HepG2 (cell line): ENCODE data around the gene CD99L2. TPM values are rescaled to one million over a fixed set of nuclear protein-coding genes. Genes with fewer than 3 reads are reported as not detected.

ENCODE experiments used
- ATAC-seq: fragments of 200-7000 bp; cut with Tn5 transposase; 3 replicates; pipeline ENCODE4 v1.9.1; 2020; ENCODE audit warnings: mild to moderate bottlenecking, moderate library complexity
- BruUV-seq: library from RNA; stranded (reverse); fragments of 400-500 nt; replicated peaks from 2 replicates; lab custom pipeline; 2021; lab: Mats Ljungman, UMichigan
- CTCF ChIA-PET: fragments of 300-600 bp; formaldehyde crosslinking; extraction: SDS; loops from one replicate; lab custom pipeline; 2021; ENCODE audit warnings: low total read pairs, inconsistent platforms, low intra/inter-chr PET ratio; lab: Yijun Ruan, JAX
- POLR2A ChIA-PET: fragments of 350-600 bp; sonication (Branson Sonifier 250); formaldehyde crosslinking; loops from one replicate; lab custom pipeline; 2020; ENCODE audit warnings: antibody characterized with exemption, inconsistent platforms; lab: Yijun Ruan, JAX
- DNase-seq: peaks from one replicate; pipeline ENCODE4 v3.0.0-alpha.2; 2015; ENCODE audit warnings: low spot score
- FAIRE-seq: peaks from 3 replicates; lab custom pipeline; 2011; peaks lifted over from hg19 to GRCh38; lab: Jason Lieb, UNC
- H2AFZ ChIP-seq: one replicate; pipeline ENCODE4 v1.6.1; 2011; ENCODE audit warnings: low read length, inconsistent platforms
- H3K27ac ChIP-seq: fragments of 300-600 bp; 3 replicates; pipeline ENCODE4 v1.8.0; 2011; ENCODE audit warnings: mixed run types, mild to moderate bottlenecking, mixed read lengths, low read length, inconsistent platforms; ENCODE audit not compliant: insufficient read depth; ENCODE audit errors: extremely low read length
- H3K27me3 ChIP-seq, 2 experiments: fragments of 200-600 bp in 1 of 2; 2 replicates in 1 of 2; 3 replicates in 1 of 2; pipeline versions ENCODE4 v1.6.0 to v1.8.0; 2011; ENCODE audit warnings: low read length in 2 of 2, mild to moderate bottlenecking in 2 of 2, moderate library complexity in 2 of 2, inconsistent platforms in 1 of 2; ENCODE audit not compliant: insufficient read depth in 2 of 2, control insufficient read depth in 1 of 2
- H3K36me3 ChIP-seq, 2 experiments: fragments of 200-600 bp in 1 of 2; replicated peaks in 1 of 2; 2 replicates in 1 of 2; 3 replicates in 1 of 2; pipeline versions ENCODE4 v1.5.1 to v1.8.0; 2011; ENCODE audit warnings: low read length in 2 of 2, inconsistent platforms in 1 of 2; ENCODE audit not compliant: insufficient read depth in 2 of 2, control insufficient read depth in 1 of 2
- H3K4me1 ChIP-seq: 2 replicates; pipeline ENCODE4 v1.5.1; 2012; ENCODE audit warnings: low read length, inconsistent platforms; ENCODE audit not compliant: insufficient read depth
- H3K4me2 ChIP-seq: 2 replicates; pipeline ENCODE4 v1.6.0; 2011; ENCODE audit warnings: low read depth, low read length, inconsistent platforms
- H3K4me3 ChIP-seq, 3 experiments: fragments of 200-600 bp in 1 of 3; sonication (generic), shearing (Covaris generic) in 1 of 3; replicated peaks in 1 of 3; 2 replicates each; pipeline ENCODE4 v1.5.1; 2011 to 2016; ENCODE audit warnings: low read length in 3 of 3, inconsistent platforms in 2 of 3, low read depth in 2 of 3, mild to moderate bottlenecking in 2 of 3, control low read depth in 1 of 3, mixed read lengths in 1 of 3; ENCODE audit not compliant: insufficient read depth in 1 of 3
- H3K79me2 ChIP-seq: one replicate; pipeline ENCODE4 v1.6.1; 2011; ENCODE audit warnings: low read length, inconsistent platforms; ENCODE audit not compliant: insufficient read depth
- H3K9ac ChIP-seq: 2 replicates; pipeline ENCODE4 v1.6.0; 2011; ENCODE audit warnings: mild to moderate bottlenecking, low read depth, low read length, inconsistent platforms; ENCODE audit not compliant: insufficient read depth
- H3K9me3 ChIP-seq: 2 replicates; pipeline ENCODE4 v1.5.1; 2012; ENCODE audit warnings: mild to moderate bottlenecking, low read length
- H4K20me1 ChIP-seq: 2 replicates; pipeline ENCODE4 v1.6.0; 2011; ENCODE audit warnings: inconsistent platforms, mild to moderate bottlenecking, low read length, moderate library complexity; ENCODE audit not compliant: insufficient read depth
- ARHGAP35 ChIP-seq: sonication (generic); formaldehyde crosslinking; IDR thresholded peaks from 2 replicates; pipeline ENCODE4 v1.9.0; 2022; ENCODE audit warnings: mild to moderate bottlenecking, inconsistent platforms, moderate library complexity, missing genetic modification reagents, borderline replicate concordance
- ARNTL ChIP-seq: sonication (generic); formaldehyde crosslinking; IDR thresholded peaks from 2 replicates; pipeline ENCODE4 v1.4.0; 2020; ENCODE audit warnings: mild to moderate bottlenecking, missing genetic modification reagents
- CBX2 ChIP-seq, 2 experiments: fragments of 200-600 bp in 1 of 2; sonication (generic); formaldehyde crosslinking in 1 of 2; IDR thresholded peaks; 2 replicates each; pipeline versions ENCODE4 v1.7.0 to v1.8.1; 2018 to 2022; ENCODE audit warnings: low read depth in 2 of 2, low read length in 1 of 2, mild to moderate bottlenecking in 1 of 2, missing genetic modification reagents in 1 of 2
- HMG20B ChIP-seq: conservative IDR thresholded peaks from 2 replicates; pipeline ENCODE4 v1.6.1; 2016; ENCODE audit warnings: missing genetic modification reagents, missing compliant biosample characterization
- HNRNPL ChIP-seq: fragments of 200-400 bp; formaldehyde crosslinking; IDR thresholded peaks from 2 replicates; pipeline ENCODE4 v1.6.1; 2017; ENCODE audit warnings: mild to moderate bottlenecking, low read depth, low read length
- MAFK ChIP-seq, 2 experiments: IDR thresholded peaks in 1 of 2; conservative IDR thresholded peaks in 1 of 2; 2 replicates each; pipeline ENCODE4 v1.6.1; 2011; ENCODE audit warnings: improper control_type of control experiment in 2 of 2, low read length in 2 of 2
- PAF1 ChIP-seq: IDR thresholded peaks from 2 replicates; pipeline ENCODE4 v1.6.1; 2016; ENCODE audit warnings: missing genetic modification reagents, missing compliant biosample characterization
- RELA ChIP-seq: sonication (generic); formaldehyde crosslinking; IDR thresholded peaks from 2 replicates; pipeline ENCODE4 v1.4.0; 2020; ENCODE audit warnings: missing genetic modification reagents
- SIX4 ChIP-seq: sonication (generic); formaldehyde crosslinking; IDR thresholded peaks from 2 replicates; pipeline ENCODE4 v1.4.0; 2020; ENCODE audit warnings: missing genetic modification reagents
- SNRNP70 ChIP-seq: fragments of 200-400 bp; formaldehyde crosslinking; IDR thresholded peaks from 2 replicates; pipeline ENCODE4 v1.6.1; 2017; ENCODE audit warnings: mild to moderate bottlenecking, low read depth, low read length, moderate library complexity
- TEAD3 ChIP-seq: optimal IDR thresholded peaks from 2 replicates; pipeline ENCODE3; 2016; ENCODE audit warnings: borderline replicate concordance
- ZBTB37 ChIP-seq: sonication (generic); formaldehyde crosslinking; IDR thresholded peaks from 2 replicates; pipeline ENCODE4 v1.4.0; 2020; ENCODE audit warnings: mild to moderate bottlenecking, missing genetic modification reagents
- ZFAT ChIP-seq: sonication (generic); formaldehyde crosslinking; conservative IDR thresholded peaks from 2 replicates; pipeline ENCODE4 v1.8.1; 2023; ENCODE audit warnings: missing genetic modification reagents, inconsistent platforms
- ZNF24 ChIP-seq: fragments of 450-650 bp; IDR thresholded peaks from 2 replicates; pipeline ENCODE4 v1.6.1; 2017; ENCODE audit warnings: antibody characterized with exemption, mild to moderate bottlenecking
- ZNF34 ChIP-seq: sonication (generic); formaldehyde crosslinking; IDR thresholded peaks from 2 replicates; pipeline ENCODE4 v1.4.0; 2020; ENCODE audit warnings: mild to moderate bottlenecking, missing genetic modification reagents, borderline replicate concordance
- ZNF724P ChIP-seq: sonication (generic); formaldehyde crosslinking; IDR thresholded peaks from 2 replicates; pipeline ENCODE4 v1.8.0; 2022; ENCODE audit warnings: missing genetic modification reagents, borderline replicate concordance
- ZNF773 ChIP-seq: sonication (generic); formaldehyde crosslinking; IDR thresholded peaks from 2 replicates; pipeline ENCODE4 v1.4.0; 2020; ENCODE audit warnings: missing genetic modification reagents, borderline replicate concordance
- WGBS: methylation state at CpG from one replicate; pipeline ENCODE4 v1.1.6; 2017; ENCODE audit warnings: low lambda C conversion rate; 5-methylcytosine and 5-hydroxymethylcytosine counted together
- in situ Hi-C: cut with HindIII; loops from 2 replicates; pipeline ENCODE4 v1.10.0; 2017; ENCODE audit warnings: low pct_unique_long_range_greater_than_20kb; ENCODE audit not compliant: extremely low pct_ligation_motif_present
- intact Hi-C: fragments of 100-400 bp; cut with micrococcal nuclease; formaldehyde crosslinking; loops from one replicate; pipeline ENCODE4 v1.10.0; 2022; ENCODE audit not compliant: unreplicated experiment
- polyA plus RNA-seq, 8 experiments: library from polyadenylated mRNA; depleted of rRNA in 3 of 8; stranded (reverse) in 7 of 8; unstranded in 1 of 8; fragments of >200 nt; fragmentation: Illumina TruSeq in 4 of 8; extraction: Trizol in 4 of 8; gene quantifications; 2 replicates each; pipeline versions ENCODE4 v1.2.1 to v1.2.3, GENCODE V29; 2011 to 2016; ENCODE audit warnings: low read depth in 4 of 8, missing spikeins in 1 of 8, mixed read lengths in 1 of 8; ENCODE audit not compliant: insufficient read depth in 1 of 8
- total RNA-seq, 5 experiments: library from RNA; depleted of rRNA; stranded (reverse); fragments of >200 nt; fragmentation: Illumina TruSeq; extraction: Trizol; gene quantifications; 2 replicates each; pipeline ENCODE4 v1.2.3, GENCODE V29; 2016; ENCODE audit warnings: low read depth in 1 of 5
- TF ChIP-seq, protein P1 (sequence below): sonication (generic); formaldehyde crosslinking; IDR thresholded peaks from 2 replicates; pipeline ENCODE4 v1.5.0; 2020; ENCODE audit warnings: mild to moderate bottlenecking, missing genetic modification reagents
- TF ChIP-seq, protein P2 (sequence below): sonication (generic); formaldehyde crosslinking; IDR thresholded peaks from 2 replicates; pipeline ENCODE4 v1.8.0; 2022; ENCODE audit warnings: low read depth, missing genetic modification reagents
- TF ChIP-seq, protein P3 (sequence below): sonication (generic); formaldehyde crosslinking; IDR thresholded peaks from 2 replicates; pipeline ENCODE4 v1.4.0; 2020; ENCODE audit warnings: missing genetic modification reagents, borderline replicate concordance

The CD99L2 gene
- total and polyA plus RNA-seq, 2 of the 13 experiments (the other 11 are each of a cell fraction or from before 2014, with no cell fraction given) = 6.9 to 7.6 TPM

GRCh38 chrX:150864127-150864526 is 34.3 kb downstream of the CD99L2 start:
- Histone ChIP-seq H2AFZ (no peak overlapping the region), H3K27ac (no peak overlapping the region), H3K4me3 (no peak overlapping the region), H3K9me3 (no peaks in the 10 kb centered on the region), H4K20me1 (no peaks in the 10 kb centered on the region), H3K36me3 (no peaks in the 10 kb centered on the region), H3K79me2 (no peaks in the 10 kb centered on the region), H3K4me2 (no peak overlapping the region), H3K4me1 (no peaks in the 10 kb centered on the region), H3K9ac (no peak overlapping the region), H3K27me3 (no peaks in the 10 kb centered on the region)
- POLR2A ChIA-PET = no interaction called here
- ATAC-seq (no peak), FAIRE-seq (no peak), DNase-seq (no peak)
- CTCF ChIA-PET = no interaction called here
- in situ Hi-C loops (no loop called here), intact Hi-C loops (no loop called here)
- no TSS peak for BruUV-seq
- no peak for TF ChIP-seq CBX2 (IDR thresholded peaks at IDR 0.05; ENCODE audit: low read depth, low read length)
- no peak for TF ChIP-seq CBX2 (CRISPR knock-in tag; IDR thresholded peaks at IDR 0.05; ENCODE audit: low read depth)
- TF ChIP-seq TEAD3 (CRISPR knock-in tag) = no peak
- TF ChIP-seq, protein P1, sequence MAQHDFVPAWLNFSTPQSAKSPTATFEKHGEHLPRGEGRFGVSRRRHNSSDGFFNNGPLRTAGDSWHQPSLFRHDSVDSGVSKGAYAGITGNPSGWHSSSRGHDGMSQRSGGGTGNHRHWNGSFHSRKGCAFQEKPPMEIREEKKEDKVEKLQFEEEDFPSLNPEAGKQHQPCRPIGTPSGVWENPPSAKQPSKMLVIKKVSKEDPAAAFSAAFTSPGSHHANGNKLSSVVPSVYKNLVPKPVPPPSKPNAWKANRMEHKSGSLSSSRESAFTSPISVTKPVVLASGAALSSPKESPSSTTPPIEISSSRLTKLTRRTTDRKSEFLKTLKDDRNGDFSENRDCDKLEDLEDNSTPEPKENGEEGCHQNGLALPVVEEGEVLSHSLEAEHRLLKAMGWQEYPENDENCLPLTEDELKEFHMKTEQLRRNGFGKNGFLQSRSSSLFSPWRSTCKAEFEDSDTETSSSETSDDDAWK = no peak
- TF ChIP-seq, protein P2, sequence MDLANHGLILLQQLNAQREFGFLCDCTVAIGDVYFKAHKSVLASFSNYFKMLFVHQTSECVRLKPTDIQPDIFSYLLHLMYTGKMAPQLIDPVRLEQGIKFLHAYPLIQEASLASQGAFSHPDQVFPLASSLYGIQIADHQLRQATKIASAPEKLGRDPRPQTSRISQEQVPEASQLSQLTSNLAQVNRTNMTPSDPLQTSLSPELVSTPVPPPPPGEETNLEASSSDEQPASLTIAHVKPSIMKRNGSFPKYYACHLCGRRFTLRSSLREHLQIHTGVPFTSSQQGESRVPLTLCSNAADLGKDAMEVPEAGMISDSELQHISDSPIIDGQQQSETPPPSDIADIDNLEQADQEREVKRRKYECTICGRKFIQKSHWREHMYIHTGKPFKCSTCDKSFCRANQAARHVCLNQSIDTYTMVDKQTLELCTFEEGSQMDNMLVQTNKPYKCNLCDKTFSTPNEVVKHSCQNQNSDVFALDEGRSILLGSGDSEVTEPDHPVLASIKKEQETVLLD (CRISPR knock-in tag) = no peak
- TF ChIP-seq ARNTL (CRISPR knock-in tag) = no peak
- no peak for TF ChIP-seq RELA
- TF ChIP-seq HNRNPL = no peak
- no peak for TF ChIP-seq PAF1 (CRISPR knock-in tag)
- no peak for TF ChIP-seq MAFK (conservative IDR thresholded peaks at IDR 0.05 in 1 of 2, IDR thresholded peaks at IDR 0.05 in 1 of 2; ENCODE audit: low read length in 2 of 2)
- TF ChIP-seq ZNF34 = no peak
- no peak for TF ChIP-seq ZNF773
- no peak for TF ChIP-seq ZBTB37 (CRISPR knock-in tag)
- no peak for TF ChIP-seq HMG20B (CRISPR knock-in tag)
- TF ChIP-seq ZNF724P (CRISPR knock-in tag) = no peak
- TF ChIP-seq ZFAT (CRISPR knock-in tag) = no peak
- no peak for TF ChIP-seq SIX4 (CRISPR knock-in tag)
- no peak for TF ChIP-seq ARHGAP35 (CRISPR knock-in tag)
- TF ChIP-seq ZNF24 = no peak
- TF ChIP-seq, protein P3, sequence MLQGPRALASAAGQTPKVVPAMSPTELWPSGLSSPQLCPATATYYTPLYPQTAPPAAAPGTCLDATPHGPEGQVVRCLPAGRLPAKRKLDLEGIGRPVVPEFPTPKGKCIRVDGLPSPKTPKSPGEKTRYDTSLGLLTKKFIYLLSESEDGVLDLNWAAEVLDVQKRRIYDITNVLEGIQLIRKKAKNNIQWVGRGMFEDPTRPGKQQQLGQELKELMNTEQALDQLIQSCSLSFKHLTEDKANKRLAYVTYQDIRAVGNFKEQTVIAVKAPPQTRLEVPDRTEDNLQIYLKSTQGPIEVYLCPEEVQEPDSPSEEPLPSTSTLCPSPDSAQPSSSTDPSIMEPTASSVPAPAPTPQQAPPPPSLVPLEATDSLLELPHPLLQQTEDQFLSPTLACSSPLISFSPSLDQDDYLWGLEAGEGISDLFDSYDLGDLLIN (CRISPR knock-in tag) = no peak
- TF ChIP-seq SNRNP70 = no peak
- 83% methylated on average over 1 of the region's 3 CpGs for WGBS
